GM19099 (cell line): ENCODE data around the gene FCHSD1.

ENCODE experiments used
- POLR2A ChIP-seq: IDR thresholded peaks from 3 replicates; pipeline ENCODE4 v1.6.1; 2011; ENCODE audit warnings: low read depth; ENCODE audit not compliant: insufficient read length; ENCODE audit errors: extremely low read depth

FCHSD1 gene

GRCh38 chr5:141650851-141651727 lies at the start of gene FCHSD1:
TSS of gene FCHSD1 (minus strand) at chr5:141651418. CDS start at chr5:141651368, 50 bp downstream.
- peak; percentile 69 for TF ChIP-seq POLR2A

DNA sequence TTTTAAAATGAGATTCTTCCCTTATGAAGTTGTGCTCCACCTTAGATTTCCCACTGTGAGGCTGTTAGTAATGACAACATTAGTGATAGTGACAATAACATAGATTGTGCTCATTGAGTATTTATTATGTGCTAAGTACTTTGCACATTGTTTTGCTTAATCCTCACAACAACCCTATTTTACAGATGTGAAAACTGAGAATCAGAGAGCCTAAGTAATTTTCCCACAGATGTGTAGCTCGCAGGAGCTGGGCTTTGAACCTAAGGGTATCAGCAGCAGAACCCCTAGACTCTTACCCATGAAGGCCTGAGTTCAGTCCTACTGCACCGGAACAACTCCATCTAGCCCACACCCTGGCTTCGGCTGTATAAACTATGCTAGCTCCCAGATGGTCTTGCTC lies 46.4 kb upstream of the FCHSD1 start:
- no peak for TF ChIP-seq POLR2A

DNA sequence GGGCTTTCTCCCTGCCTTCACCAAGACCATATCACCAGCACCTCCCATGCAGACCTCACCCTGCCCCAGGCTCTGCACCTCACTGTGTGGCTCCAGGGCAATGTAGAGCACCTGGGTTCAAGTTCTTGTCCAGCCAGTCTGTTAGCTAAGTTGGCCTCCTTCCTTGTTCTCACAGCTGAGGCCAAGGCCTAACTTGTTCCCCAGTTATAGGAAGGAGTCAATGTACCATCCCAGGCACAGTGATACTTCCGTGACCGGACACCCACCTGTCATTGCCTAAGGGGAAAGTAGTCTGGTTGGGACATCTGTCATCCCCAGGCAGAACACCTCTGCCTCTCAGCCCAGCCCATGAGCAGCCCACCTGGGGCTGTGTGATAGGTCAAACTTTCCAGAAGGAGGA lies 45.2 kb upstream of the FCHSD1 start:
- no peak for TF ChIP-seq POLR2A

- TF ChIP-seq POLR2A = no peak
Measured at GRCh38 chr5:141695627-141696215, 44.5 kb upstream of the FCHSD1 start.

GRCh38 chr5:141694479-141694878 lies 43.3 kb upstream of the FCHSD1 start:
- no peak for TF ChIP-seq POLR2A

GRCh38 chr5:141692919-141693725 lies 41.9 kb upstream of the FCHSD1 start:
- TF ChIP-seq POLR2A = no peak

DNA sequence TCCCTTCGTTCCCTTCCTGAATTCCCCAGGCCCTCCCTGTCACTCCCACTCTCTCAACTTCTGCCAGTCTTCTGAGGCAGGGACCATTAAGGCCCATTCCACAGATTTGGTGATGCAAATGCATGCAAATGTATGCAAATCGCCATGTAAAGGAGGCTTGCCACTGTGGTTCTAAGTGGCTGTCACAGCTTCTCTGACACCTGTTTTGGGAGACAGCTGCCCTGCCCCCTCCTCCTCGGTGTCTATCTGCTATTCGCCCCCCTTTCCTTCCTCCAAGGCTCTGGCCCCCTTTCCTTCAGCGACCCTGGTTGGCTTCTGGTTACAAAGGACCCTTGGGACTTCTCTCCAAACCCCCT lies 41.3 kb upstream of the FCHSD1 start:
- TF ChIP-seq POLR2A = no peak

DNA sequence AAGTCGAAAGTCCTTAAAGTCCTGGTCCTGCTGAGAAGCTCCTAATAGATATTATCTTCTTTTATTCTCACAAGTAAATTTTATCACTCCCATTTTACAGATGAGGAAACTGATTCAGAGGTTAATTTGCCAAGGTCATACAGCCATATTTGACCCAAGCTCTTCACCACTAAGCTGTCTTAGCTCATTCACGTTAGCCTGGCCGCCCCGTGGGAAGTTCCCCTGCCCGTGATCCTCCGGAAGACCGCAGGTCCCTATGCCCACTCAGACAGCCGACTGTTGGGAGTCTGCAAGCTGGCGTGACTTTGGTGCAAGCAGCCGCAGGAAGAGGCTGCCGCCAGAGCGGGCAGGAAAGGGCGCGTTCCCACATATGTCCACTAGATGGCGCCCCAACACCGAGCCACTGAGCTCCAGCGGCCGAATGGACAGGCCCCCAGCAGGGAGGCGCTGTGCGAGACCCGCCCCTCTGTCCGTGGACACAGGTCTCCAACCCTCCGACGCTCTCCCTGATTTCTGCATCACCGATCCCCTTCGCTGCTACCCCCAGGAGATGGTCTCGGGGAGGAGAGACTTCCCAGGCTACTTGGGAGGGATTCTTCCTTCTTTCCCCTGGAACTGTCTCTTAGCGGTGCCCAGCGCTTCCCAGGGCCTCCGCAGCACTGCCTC lies 40.8 kb upstream of the FCHSD1 start:
- no peak for TF ChIP-seq POLR2A

- TF ChIP-seq POLR2A = no peak
Measured at GRCh38 chr5:141691286-141691866, 40.2 kb upstream of the FCHSD1 start.

- TF ChIP-seq POLR2A = no peak
Measured at GRCh38 chr5:141686648-141687416, 35.6 kb upstream of the FCHSD1 start.

- TF ChIP-seq POLR2A = no peak
Measured at GRCh38 chr5:141685591-141685990, 34.4 kb upstream of the FCHSD1 start.

GRCh38 chr5:141683596-141684141 lies 32.5 kb upstream of the FCHSD1 start:
- no peak for TF ChIP-seq POLR2A

GRCh38 chr5:141681695-141682641 lies 30.8 kb upstream of the FCHSD1 start, which contains the start of gene ARAP3:
TSS of gene ARAP3 (minus strand) at chr5:141682230. CDS start at chr5:141680486, 1,744 bp downstream.
- TF ChIP-seq POLR2A = no peak

DNA sequence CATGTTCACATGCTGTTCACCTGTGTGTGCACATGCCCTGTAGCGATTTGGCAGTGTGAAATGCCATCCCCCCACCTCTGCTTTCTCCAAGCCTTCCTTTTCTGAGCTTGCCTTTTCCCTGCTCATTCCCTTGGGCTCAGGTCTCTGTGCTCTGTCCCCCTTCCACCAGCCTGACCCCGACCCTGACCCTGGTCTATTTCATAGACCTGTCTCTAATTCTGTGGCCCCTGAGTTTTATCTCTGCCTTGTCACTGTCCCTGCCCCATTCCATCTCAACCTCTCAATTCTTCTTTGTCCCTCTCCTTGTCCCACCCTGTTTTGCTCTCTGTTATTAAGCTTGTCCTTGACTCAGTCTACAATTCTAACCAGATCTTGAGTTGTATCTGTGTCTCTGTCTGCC lies 30.1 kb upstream of the FCHSD1 start:
- no peak for TF ChIP-seq POLR2A
